IPS DF 6.9 (cell line): ENCODE results near the gene RPS26.
A peak's percentile ranks its signal among the peaks of the same experiment; 100 is the strongest.
"Not testable (repeated sequence)": the region's sequence is repeated elsewhere in the genome, so short reads cannot be mapped to it uniquely, and the experiment has no call there.

ENCODE experiments used
- DNase-seq: peaks from one replicate; pipeline ENCODE4 v3.0.0-alpha.2; 2013; ENCODE audit warnings: low read depth, low spot score
- H3K27ac ChIP-seq: one replicate; pipeline ENCODE4 v1.5.1; 2013; ENCODE audit warnings: low read length, control low read depth
- H3K27me3 ChIP-seq: 2 replicates; pipeline ENCODE4 v1.6.1; 2013; ENCODE audit warnings: mild to moderate bottlenecking, low read length; ENCODE audit not compliant: control insufficient read depth, insufficient read depth
- H3K36me3 ChIP-seq: 2 replicates; pipeline ENCODE4 v1.6.1; 2013; ENCODE audit warnings: low read length; ENCODE audit not compliant: control insufficient read depth, insufficient read depth
- H3K4me1 ChIP-seq: 2 replicates; pipeline ENCODE4 v1.6.1; 2013; ENCODE audit warnings: low read length; ENCODE audit not compliant: control insufficient read depth, insufficient read depth
- H3K4me3 ChIP-seq: 2 replicates; pipeline ENCODE4 v1.5.1; 2013; ENCODE audit warnings: mild to moderate bottlenecking, low read length
- H3K9me3 ChIP-seq: 2 replicates; pipeline ENCODE4 v1.6.1; 2013; ENCODE audit warnings: low read length, inconsistent platforms; ENCODE audit not compliant: control insufficient read depth, insufficient read depth
- WGBS: extraction: QIAGEN DNeasy Blood & Tissue Kit; methylation state at CpG from one replicate; pipeline ENCODE4 v1.1.7; 2013; ENCODE audit warnings: mixed read lengths, missing lambda C conversion rate; ENCODE audit not compliant: insufficient read length, insufficient coverage; 5-methylcytosine and 5-hydroxymethylcytosine counted together

Gene RPS26

DNA sequence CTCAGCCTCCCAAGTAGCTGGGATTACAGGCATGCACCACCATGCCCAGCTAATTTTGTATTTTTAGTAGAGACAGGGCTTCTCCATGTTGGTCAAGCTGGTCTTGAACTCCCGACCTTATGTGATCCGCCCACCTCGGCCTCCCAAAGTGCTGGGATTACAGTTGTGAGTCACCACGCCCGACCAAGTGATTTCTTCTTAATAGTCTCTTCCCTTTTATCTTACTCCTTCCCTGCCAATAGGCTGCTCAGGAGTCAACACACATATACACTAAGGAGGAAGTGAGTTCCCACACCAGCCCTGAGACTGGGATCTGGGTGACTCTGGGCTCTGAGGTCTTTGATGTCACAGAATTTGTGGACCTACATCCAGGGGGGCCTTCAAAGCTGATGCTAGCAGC is 38.3 kb upstream of the RPS26 start:
- not testable (repeated sequence) for DNase-seq, H3K4me3 ChIP-seq, H3K36me3 ChIP-seq, H3K4me1 ChIP-seq, H3K27me3 ChIP-seq, H3K9me3 ChIP-seq, H3K27ac ChIP-seq
- WGBS = no CpG with 5 or more reads among the region's 5 CpGs

DNA sequence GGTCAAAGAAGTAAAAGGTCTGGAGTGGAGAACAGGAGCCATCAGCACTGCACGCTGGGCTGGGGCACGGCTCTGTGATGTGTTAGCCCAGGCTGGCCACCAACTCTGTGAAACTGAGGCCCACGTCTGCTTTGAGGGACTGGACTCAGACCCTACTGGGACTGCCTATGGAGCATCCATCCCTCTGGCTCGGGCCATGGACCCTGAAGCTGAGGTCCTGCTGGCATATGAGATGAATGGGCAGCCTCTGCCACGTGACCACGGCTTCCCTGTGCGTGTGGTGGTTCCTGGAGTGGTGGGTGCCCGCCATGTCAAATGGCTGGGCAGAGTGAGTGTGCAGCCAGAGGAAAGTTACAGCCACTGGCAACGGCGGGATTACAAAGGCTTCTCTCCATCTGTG is 37.5 kb upstream of the RPS26 start:
- Histone ChIP-seq H3K4me3 (no peak overlapping the region), H3K27me3 (no peaks in the 10 kb centered on the region), H3K4me1 (no peaks in the 10 kb centered on the region), H3K36me3 (peaks cover 10% of the 10 kb centered on the region; the same call in 1 of the 2 replicates), H3K9me3 (no peaks in the 10 kb centered on the region), H3K27ac (no peak overlapping the region)
- no peak for DNase-seq
- no CpG with 5 or more reads among the region's 10 CpGs for WGBS

DNA sequence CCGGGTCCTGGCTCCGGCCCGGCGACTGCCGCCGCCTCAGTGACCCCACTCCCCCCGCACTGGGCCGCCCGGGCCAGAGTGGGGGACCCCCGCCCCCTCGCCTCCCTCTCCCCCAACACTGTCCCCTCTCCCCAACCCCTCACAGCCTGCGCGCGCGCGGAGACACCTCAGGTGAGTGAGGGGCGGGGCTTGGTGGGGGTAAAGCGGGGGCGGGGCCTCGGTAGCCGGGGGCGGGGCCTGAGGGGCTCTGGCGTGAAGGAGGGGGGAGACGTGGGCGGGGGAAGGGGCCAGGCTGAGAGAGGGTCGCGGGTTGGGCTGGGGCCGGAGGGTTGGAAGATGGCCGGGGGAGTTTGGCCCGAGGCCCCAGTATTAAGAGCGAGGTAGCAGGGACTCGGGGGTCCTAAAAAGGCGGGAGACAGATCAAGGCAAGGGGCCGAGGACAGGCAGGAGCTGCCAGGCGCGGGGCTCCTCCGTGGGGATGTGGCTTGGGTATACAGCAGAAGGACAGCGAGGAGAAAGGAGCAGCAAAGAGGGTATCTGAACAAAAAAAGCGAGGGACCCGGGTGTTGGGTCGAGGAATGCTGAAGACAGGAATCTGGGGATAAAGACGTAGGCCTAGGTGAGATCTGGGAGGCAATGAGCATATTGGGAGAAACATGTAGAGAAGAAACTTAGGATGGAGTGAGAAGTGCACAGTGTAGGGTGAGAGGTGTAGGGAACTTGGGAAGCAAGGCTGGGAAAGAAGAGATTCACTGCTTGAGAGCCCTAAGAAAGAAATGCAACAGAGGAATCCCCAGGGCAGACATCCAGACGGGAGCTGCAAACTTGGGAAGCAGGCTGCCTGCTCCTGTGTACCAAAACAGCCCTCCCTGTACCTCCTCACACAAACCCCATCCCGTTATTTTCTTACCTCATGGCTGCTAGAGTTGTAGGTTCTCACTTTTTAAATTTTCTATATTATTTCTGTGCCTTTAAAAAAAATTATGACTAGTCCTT is 33.9 kb upstream of the RPS26 start:
- peaks cover 6% of the 10 kb centered on the region; the same call in 1 of the 2 replicates for H3K36me3 ChIP-seq
- no CpG with 5 or more reads among the region's 44 CpGs for WGBS
- H3K27me3 ChIP-seq = no peaks in the 10 kb centered on the region
- H3K9me3 ChIP-seq = no peaks in the 10 kb centered on the region
- DNase-seq = no peak
- H3K4me1 ChIP-seq = no peaks in the 10 kb centered on the region
- peak overlapping the region; percentile 84; the same call in 1 of the 2 replicates for H3K4me3 ChIP-seq
- no peak overlapping the region for H3K27ac ChIP-seq

DNA sequence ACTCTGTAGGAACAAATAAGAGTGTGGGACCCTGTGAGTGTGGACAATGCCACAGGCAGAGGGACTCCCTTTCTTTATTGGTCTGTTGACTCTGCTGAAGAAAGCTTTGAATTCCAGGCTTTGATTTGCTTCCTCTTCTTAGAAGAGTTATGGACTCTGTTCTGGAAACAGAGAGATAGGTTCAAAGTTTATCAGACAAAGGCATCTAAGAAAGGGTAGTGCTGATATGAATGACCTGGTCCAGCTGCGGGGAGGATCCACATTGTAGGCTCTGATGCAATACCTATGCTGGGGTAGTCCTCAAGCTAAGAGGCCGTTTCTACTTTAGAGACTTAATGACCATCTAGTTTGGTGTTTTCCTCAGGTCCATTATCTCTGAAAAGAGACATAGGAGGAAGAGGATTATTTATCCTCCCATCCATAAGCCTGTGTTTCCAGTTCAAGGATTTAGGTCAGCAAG is 31.6 kb upstream of the RPS26 start:
- WGBS = no CpG with 5 or more reads among the region's 2 CpGs
- Histone ChIP-seq H3K36me3 (no peaks in the 10 kb centered on the region), H3K4me1 (no peaks in the 10 kb centered on the region), H3K27me3 (no peaks in the 10 kb centered on the region), H3K9me3 (no peaks in the 10 kb centered on the region), H3K27ac (no peak overlapping the region), H3K4me3 (no peak overlapping the region)
- DNase-seq = no peak

DNA sequence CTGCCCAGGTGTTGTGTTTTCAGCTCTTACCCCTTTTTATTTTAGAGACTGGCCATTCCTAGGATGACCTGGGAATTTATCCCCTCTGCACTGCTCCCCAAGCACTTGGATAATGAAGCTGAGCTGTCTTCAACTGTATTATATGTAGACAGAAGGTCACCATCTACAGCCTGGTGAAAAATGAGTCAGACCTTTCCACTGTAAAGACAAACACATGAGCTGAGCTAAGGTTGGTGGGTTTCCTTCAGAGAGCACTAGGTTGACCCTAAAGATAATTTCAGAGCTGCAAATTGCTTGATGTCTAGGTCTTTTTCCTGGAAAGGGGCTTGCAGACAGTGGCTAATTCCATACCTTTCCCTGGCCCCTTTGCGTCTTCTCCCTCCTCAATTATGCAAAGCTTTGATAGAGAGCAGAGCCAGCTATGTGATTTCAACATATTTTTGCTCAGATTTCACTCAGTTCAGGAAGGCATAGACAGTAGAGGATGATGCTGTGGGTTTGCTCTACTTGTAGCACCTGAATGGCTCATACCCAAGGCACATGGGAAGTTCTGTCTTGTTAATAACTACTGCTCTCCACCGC is 30.1 kb upstream of the RPS26 start:
- H3K27me3 ChIP-seq = no peaks in the 10 kb centered on the region
- H3K9me3 ChIP-seq = no peaks in the 10 kb centered on the region
- no peak overlapping the region for H3K4me3 ChIP-seq
- WGBS = no CpG with 5 or more reads among the region's 2 CpGs
- no peak overlapping the region for H3K27ac ChIP-seq
- H3K4me1 ChIP-seq = no peaks in the 10 kb centered on the region
- no peak for DNase-seq
- H3K36me3 ChIP-seq = no peaks in the 10 kb centered on the region

DNA sequence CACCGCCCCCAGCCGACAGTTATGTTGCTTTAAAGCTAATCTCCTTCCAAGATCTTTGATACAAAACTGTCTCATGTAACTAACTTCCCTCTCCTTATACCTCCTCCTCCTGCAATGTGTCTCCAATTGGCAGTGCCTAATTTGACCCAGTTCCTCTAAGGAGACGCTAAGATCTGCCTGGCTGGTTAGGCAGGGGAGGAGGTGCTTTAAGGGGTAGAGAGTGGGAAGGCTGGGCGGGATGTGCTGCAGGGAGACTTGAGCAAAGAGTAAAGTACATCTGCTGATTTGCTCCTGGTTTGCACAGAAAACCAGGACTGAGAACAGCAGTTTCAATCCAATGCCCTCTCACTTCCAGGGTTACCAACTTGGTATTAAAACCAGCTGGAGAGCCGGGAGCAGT is 28.2 kb upstream of the RPS26 start:
- no peaks in the 10 kb centered on the region for H3K27me3 ChIP-seq
- H3K27ac ChIP-seq = no peak overlapping the region
- H3K9me3 ChIP-seq = no peaks in the 10 kb centered on the region
- no peak overlapping the region for H3K4me3 ChIP-seq
- no peaks in the 10 kb centered on the region for H3K36me3 ChIP-seq
- no peaks in the 10 kb centered on the region for H3K4me1 ChIP-seq
- DNase-seq = no peak
- WGBS = no CpG with 5 or more reads among the region's 5 CpGs

DNA sequence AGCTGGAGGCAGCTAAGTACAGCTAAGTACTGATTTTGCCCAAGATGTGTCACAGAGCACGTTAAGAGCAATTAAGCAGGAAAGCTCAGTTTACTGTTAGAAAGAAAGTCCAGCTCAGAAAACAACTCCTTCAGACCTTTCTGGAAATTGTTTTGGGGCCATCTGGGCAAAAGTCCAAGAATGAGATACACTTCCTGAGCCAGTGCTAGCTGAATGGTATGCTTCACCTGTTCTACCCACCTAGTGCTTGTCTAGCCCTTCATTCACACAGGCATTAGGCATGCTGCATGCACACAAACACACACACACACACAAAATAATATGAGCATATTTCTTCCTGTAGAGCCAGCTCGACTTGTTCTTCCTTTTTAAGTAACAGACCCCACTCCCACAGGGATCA is 27.5 kb upstream of the RPS26 start:
- no peak overlapping the region for H3K4me3 ChIP-seq
- no peaks in the 10 kb centered on the region for H3K36me3 ChIP-seq
- WGBS = no CpG with 5 or more reads among the region's 2 CpGs
- no peak for DNase-seq
- no peaks in the 10 kb centered on the region for H3K4me1 ChIP-seq
- no peak overlapping the region for H3K27ac ChIP-seq
- no peaks in the 10 kb centered on the region for H3K9me3 ChIP-seq
- H3K27me3 ChIP-seq = no peaks in the 10 kb centered on the region

DNA sequence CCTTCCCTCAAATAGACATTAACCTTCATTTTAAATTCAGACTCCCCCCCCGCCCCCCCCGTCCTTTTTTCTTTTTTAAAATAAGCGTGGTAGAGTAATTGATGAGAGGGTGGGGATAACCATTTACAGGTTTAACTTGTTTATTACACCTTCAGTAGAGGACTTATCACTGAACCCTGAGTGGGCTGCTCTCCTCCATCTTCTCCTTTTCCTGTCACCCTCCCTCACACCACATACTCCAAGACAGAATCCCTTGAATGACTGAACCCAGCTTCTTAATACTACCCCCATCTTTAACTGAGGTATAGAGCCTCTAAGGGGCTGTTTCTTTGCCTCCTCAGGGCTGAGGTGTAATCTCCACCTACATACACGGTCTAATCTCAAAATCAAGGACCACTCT is 24.5 kb upstream of the RPS26 start:
- Histone ChIP-seq H3K27ac (no peak overlapping the region), H3K27me3 (no peaks in the 10 kb centered on the region), H3K4me3 (no peak overlapping the region), H3K36me3 (no peaks in the 10 kb centered on the region), H3K4me1 (0 out of 2 replicates have a peak, but pooled peaks cover 3% of the 10 kb centered on the region), H3K9me3 (no peaks in the 10 kb centered on the region)
- no peak for DNase-seq
- no CpG with 5 or more reads among the region's 4 CpGs for WGBS

DNA sequence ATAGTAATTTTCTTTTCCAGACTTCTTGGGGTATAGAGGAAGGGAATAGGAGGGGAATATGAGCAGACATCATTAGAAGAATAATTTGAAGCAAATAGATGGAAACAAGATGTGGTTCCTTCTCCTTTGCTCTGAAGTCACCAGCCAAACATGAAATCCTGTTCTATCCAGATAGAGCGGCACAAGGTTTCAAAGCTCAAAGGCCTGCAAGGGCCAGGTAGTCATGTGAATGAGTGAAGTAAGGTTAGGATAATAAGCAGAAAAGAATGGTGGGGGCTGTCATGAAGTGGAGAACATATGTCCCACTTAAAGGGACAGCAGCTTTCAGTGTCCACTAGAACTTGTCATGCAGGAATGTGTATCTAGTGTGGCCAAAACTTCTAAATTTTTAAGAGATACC is 23.4 kb upstream of the RPS26 start:
- Histone ChIP-seq H3K36me3 (no peaks in the 10 kb centered on the region), H3K9me3 (no peaks in the 10 kb centered on the region), H3K4me3 (no peak overlapping the region), H3K27me3 (no peaks in the 10 kb centered on the region), H3K4me1 (0 out of 2 replicates have a peak, but pooled peaks cover 3% of the 10 kb centered on the region), H3K27ac (no peak overlapping the region)
- DNase-seq = no peak
- WGBS = no CpG with 5 or more reads among the region's 1 CpG

DNA sequence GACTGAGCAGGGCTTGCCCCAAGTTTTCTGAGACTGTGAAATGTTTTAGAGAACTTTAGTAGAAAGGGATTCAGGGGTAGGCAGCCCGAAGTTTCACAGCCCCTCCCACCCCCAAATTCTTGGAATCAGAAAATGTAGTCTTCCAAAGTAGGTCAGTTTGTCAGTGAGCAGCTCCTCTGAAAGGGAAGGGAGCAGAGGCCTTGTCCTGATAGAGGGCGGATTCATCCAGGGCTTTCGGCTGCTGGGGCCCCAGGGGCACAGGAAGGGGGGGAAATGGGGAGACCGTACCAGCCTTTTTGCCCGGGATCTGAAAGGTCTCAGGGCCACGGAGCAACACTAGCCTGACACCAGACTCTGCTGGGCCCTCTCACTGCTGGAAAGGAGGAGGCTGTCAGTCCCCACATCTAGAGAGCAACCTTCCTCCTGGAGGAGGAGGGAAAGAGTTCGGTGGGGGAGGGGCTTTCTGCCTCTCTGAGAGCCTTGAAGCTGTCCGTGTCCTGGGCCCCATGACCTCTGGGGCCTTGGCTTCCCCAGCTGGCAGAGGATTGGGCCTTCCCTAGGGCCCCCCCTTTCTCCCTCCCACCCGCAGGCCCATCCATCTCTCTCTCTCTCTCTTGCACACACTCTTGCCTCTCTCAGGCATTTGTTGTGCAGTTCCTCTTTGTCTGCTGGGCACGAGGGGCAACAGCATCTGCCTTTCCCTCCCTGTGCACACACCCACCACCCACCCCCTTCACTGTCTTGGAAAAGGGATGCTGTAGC is 21.1 kb upstream of the RPS26 start, which contains the start of gene IKZF4:
Gene IKZF4 (plus strand): TSS at position 621 of the 762 bp plus-strand sequence. CDS start 451 bp downstream, outside the sequence.
- Histone ChIP-seq H3K36me3 (no peaks in the 10 kb centered on the region), H3K9me3 (no peaks in the 10 kb centered on the region), H3K4me3 (peak within 1 kb of the TSS; percentile 19; the same call in 1 of the 2 replicates), H3K27ac (no peak within 1 kb of the TSS), H3K4me1 (0 out of 2 replicates have a peak, but pooled peaks cover 3% of the 10 kb centered on the region), H3K27me3 (no peaks in the 10 kb centered on the region)
- WGBS = no CpG with 5 or more reads among the region's 10 CpGs
- DNase-seq = no peak
